Measurements from ENCODE around the gene TMIGD3.

TMIGD3 gene

DNA sequence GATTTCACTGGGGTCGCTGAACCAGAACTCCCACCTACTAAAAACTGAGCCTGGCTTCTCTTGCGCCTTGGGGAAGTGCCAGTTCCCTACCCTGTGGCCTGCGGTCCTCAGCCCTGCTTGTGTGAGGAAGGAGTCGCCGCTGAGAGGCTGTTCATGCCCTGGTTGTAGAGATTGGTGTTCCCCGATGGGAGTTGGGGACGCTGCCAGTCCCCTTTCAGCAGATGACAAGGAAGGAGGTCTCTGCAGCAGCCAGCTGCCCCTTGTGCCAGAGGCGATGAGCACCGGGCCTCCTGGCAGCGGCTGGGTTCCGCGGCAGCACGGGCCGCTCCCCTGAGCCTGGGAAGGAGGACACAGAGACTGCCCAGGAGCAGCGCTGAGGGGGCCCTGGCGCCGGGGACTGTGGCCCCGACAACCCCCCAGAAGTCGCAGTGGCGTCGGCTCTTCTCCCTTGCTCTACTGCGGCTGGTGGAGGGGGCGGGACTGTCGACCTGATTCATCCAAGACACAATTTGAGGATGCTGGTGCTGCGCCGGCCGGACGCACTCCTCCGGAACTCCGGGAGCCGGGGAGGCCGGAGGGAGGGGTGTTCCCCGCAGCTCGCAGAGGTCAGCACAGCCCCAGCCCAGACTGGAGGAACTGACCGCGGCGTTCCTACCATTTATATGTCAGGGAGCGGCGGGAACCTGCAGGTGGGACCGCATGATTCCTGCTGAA, 12.0 kb upstream of the TMIGD3 start:
- Mint-ChIP-seq H3K4me3 (peak overlapping the region; percentile 86 to 92), H3K9me3 (peaks cover 0 to 3% of the 10 kb centered on the region in 2 donors), H3K36me3 (peaks cover 4 to 12% of the 10 kb centered on the region in 2 donors), H3K4me1 (peaks cover 48 to 64% of the 10 kb centered on the region in 2 donors), H3K27me3 (no peaks in the 10 kb centered on the region), H3K27ac (peak overlapping the region; percentile 97)
- DNase-seq (peak; percentile 54), ATAC-seq (replicated peaks) (peak; percentile 58 to 61)

DNA sequence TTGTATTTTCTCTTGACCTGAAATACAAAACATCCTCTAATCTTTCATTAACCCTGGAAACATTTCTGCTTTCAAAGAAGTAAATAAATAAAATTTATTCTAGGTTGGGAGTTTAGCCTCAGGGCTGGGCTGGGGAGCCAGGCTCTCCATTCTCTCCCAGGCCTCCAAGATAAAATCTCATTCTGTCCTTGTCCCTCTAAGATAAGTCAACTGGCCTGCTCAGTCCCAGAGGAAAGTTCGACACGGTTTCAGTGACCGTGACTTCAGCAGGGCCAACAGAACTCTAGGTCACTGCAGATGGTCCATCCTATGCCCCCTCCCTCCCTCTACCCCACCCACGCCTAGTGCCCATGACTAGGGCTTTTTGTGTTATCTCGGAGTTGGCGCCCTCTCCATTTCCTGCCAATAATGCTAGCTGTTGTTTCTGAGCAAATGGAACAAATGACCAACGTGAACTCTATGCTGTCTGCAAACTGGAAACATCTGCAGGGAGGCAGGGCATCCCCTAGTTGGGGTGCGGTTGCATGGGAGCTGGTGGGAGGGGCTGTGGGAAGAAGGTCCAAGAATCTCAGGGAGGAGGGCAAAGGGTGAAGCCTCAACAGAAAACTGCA, 10.1 kb upstream of the TMIGD3 start:
- peaks cover 50 to 52% of the 10 kb centered on the region in 2 donors for H3K4me1 Mint-ChIP-seq
- peaks cover 4 to 12% of the 10 kb centered on the region in 2 donors for H3K36me3 Mint-ChIP-seq
- ATAC-seq (replicated peaks) (no peak), DNase-seq (no peak)
- no peaks in the 10 kb centered on the region for H3K27me3 Mint-ChIP-seq
- peaks cover 0 to 3% of the 10 kb centered on the region in 2 donors for H3K9me3 Mint-ChIP-seq
- peak overlapping the region; percentile 40 to 65 for H3K4me3 Mint-ChIP-seq
- peak overlapping the region; percentile 83 for H3K27ac Mint-ChIP-seq

DNA sequence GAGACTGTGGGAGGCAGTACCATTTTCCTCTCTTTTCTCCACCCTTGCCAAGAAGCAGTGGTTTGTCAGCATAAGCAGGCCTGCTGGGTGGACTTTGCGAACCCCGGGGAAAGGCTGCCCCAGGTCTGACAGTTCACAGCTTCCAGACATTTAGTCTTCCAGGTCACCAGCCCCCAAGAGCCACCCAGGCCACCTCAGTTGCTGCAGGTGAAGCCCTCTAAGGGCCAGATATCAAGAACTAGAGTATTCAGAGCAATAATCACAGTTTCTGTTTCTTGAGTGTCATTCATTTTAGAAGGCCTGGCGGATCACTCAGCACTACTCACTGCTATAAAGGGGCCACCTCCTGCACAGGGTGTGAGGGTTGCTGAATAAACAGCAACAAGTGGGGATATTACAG, 9.5 kb upstream of the TMIGD3 start:
- peak overlapping the region in 1 of 2 donors; percentile 29 for H3K4me3 Mint-ChIP-seq
- H3K36me3 Mint-ChIP-seq, result peaks cover 4 to 12% of the 10 kb centered on the region in 2 donors
- no peak for ATAC-seq (replicated peaks)
- no peaks in the 10 kb centered on the region for H3K27me3 Mint-ChIP-seq
- DNase-seq, result no peak
- peak overlapping the region; percentile 91 for H3K27ac Mint-ChIP-seq
- H3K9me3 Mint-ChIP-seq, result peaks cover 0 to 3% of the 10 kb centered on the region in 2 donors
- H3K4me1 Mint-ChIP-seq, result peaks cover 45 to 55% of the 10 kb centered on the region in 2 donors

DNA sequence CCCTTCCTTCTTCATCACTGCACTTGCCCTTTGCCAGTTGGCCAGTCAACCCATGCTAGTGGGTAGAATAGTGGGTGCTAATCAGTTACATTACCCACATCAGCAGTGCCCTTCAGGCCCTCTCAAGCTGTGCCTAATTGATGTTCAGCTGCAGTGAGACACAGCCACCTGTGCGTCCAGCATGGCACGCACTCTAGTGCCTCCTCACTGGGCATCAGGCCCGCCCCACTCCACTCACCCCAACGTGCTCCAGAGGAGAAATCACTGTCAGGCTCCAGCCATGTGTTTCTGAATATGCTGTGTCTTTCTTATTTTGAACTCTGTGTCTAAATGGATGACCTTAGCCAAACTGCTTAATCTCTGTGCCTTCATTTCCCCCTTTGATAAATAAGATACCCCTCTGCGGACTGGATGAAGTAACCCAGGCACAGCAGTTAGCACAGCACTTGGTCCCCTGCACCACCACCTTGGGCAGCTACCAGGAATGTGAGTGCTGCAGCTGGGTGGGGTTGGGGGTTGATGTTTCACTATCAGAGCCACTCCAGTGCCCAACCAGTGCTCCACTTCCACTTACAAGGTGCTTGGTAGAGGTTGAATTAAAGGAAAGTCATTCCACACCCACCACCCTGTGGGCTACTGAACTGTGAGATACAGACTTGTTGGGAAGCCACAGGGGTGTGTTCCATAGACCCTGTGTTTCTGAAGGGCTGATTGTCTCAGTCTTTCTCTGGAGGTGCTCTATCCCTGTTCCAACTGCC, 8.9 kb upstream of the TMIGD3 start:
- Mint-ChIP-seq H3K4me1 (peaks cover 39 to 51% of the 10 kb centered on the region in 2 donors), H3K27ac (peak overlapping the region; percentile 91), H3K36me3 (peaks cover 4 to 12% of the 10 kb centered on the region in 2 donors), H3K9me3 (peaks cover 0 to 3% of the 10 kb centered on the region in 2 donors), H3K4me3 (peak overlapping the region in 1 of 2 donors; percentile 29), H3K27me3 (no peaks in the 10 kb centered on the region)
- no peak for DNase-seq
- no peak for ATAC-seq (replicated peaks)

DNA sequence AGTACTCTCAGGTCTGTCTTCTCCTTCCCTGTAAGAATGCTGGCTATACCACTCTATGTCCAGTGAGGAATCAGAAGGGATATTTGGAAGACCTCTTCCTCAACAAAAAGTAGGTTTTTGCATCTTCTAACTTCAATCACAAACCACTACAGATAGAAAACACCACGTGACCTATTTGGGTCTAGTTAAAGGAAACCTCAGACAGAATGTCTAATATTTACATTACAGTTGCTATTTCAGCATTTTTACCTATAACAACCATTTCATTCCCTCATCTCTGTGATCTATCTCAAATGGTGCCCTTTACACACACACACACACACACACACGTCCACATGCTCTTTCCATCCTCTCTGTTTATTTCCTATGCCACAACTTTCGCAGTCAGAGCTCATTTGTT, 7.9 kb upstream of the TMIGD3 start:
- H3K27me3 Mint-ChIP-seq, result no peaks in the 10 kb centered on the region
- H3K36me3 Mint-ChIP-seq, result peaks cover 4 to 12% of the 10 kb centered on the region in 2 donors
- no peak overlapping the region for H3K27ac Mint-ChIP-seq
- no peak for DNase-seq
- ATAC-seq (replicated peaks), result no peak
- peaks cover 34 to 46% of the 10 kb centered on the region in 2 donors for H3K4me1 Mint-ChIP-seq
- peaks cover 0 to 3% of the 10 kb centered on the region in 2 donors for H3K9me3 Mint-ChIP-seq
- H3K4me3 Mint-ChIP-seq, result no peak overlapping the region

DNA sequence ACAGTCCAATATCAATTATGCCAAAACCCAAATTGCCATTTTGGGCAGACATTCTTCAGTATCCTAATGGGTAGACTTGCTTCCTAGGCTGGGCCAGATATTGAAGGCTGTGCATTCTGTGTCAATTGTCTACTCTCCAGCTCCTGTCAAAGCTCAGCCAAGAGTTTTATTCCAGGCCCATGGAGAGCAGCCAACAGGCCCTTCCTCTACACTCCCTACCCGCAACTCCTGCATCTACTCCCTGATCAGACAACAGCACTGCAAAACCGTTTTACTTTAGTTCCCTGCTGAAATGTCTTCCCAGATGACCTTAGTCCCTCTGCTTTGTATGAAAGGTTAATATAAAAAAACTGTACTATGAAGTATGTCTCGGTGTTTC, 6.6 kb upstream of the TMIGD3 start:
- H3K27ac Mint-ChIP-seq, result peak overlapping the region; percentile 96
- H3K36me3 Mint-ChIP-seq, result peaks cover 4 to 9% of the 10 kb centered on the region in 2 donors
- no peaks in the 10 kb centered on the region for H3K27me3 Mint-ChIP-seq
- peaks cover 0 to 3% of the 10 kb centered on the region in 2 donors for H3K9me3 Mint-ChIP-seq
- H3K4me3 Mint-ChIP-seq, result no peak overlapping the region
- ATAC-seq (replicated peaks) (no peak), DNase-seq (no peak)
- peaks cover 34 to 46% of the 10 kb centered on the region in 2 donors for H3K4me1 Mint-ChIP-seq

DNA sequence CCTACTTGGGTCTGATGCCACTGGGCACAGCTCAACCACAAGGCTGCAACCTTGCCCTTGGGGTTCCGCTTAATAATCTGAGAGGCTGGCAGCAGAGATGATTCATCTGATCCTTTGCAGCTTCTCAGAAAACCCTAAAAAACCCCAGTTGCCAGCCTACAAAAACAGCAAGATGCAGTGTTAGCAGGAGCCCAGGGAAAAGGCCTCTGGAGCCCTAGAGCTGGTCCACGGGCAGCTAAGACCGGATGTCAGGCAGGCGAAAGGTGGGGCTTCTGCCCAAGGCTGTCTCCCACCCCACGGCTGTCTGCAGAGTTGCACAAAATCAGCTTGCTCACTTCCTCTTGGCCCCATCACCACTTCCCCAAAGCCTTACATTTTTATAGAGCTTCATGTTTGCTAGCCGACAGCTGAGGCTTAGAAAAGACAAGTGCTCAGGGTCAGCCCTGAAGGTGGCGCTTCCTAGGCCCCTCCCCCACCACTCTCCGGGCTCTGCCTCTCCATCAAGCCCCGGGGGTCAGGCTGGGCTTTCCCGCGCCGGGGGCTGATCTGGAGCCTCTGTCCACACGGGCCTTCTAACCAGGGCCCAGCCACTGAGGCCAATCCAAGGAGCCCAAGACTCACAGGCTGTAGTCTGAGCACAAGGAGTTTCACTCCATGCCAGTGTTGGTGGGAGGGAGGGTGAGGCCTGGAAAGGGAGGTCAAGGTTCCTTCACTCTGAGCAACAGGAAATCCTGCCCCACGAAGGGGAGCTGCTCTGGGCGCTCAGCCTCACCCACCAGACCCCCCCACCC, 4.2 kb upstream of the TMIGD3 start:
- DNase-seq (peak; percentile 86), ATAC-seq (replicated peaks) (peak; percentile 76 to 79)
- Mint-ChIP-seq H3K36me3 (no peaks in the 10 kb centered on the region), H3K27me3 (no peaks in the 10 kb centered on the region), H3K9me3 (peaks cover 0 to 1% of the 10 kb centered on the region in 2 donors), H3K4me1 (peaks cover 41 to 44% of the 10 kb centered on the region in 2 donors), H3K4me3 (peak overlapping the region; percentile 67 to 70), H3K27ac (peak overlapping the region; percentile 96)

DNA sequence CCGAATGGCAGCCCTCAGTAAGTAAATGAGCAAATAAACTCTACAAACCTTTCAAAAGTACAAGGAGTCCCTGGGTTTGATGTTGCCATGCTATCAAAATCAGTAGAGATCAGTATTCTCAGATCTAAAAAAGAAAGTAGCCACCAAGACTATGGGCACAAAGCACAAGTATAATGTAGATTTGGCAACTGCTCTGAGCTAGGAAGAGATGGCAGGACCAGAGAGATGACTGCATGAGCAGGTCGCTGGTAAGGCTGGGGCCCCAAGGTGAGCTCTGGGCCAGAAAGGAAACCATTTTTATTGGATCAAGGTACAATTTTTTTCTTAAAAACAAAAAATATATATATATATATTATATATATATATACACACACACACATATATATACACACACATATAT, 3.1 kb upstream of the TMIGD3 start:
- DNase-seq, result no peak
- Mint-ChIP-seq H3K4me3 (no peak overlapping the region), H3K9me3 (peaks cover 0 to 1% of the 10 kb centered on the region in 2 donors), H3K36me3 (no peaks in the 10 kb centered on the region), H3K27ac (peak overlapping the region; percentile 89), H3K27me3 (no peaks in the 10 kb centered on the region), H3K4me1 (peaks cover 39 to 43% of the 10 kb centered on the region in 2 donors)
- ATAC-seq (replicated peaks), result no peak

DNA sequence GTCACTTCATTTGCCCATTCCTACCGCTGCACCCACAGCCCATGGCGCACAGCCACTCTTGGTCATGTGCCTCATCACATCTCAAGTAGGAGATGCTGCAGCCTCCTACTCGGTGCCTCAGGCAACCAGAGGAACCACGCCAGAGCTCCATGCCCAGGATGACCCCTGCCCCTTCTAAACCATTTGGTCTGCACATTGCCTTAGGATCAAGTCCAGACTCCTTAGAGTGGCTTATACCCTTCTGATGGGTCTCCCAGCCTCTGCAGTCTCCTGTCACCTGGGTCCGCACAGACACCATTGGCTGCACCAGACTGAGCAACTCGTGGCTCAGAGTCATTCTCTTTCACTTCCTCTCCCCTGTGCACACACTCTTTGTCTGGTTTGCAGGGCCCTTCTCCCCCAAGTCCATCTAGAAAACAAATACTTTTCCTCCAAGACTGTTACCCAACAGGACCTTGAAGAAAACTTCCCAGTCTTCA, 2.2 kb upstream of the TMIGD3 start:
- ATAC-seq (replicated peaks) (peak; percentile 60 to 63), DNase-seq (peak; percentile 66)
- H3K27me3 Mint-ChIP-seq, result no peaks in the 10 kb centered on the region
- H3K36me3 Mint-ChIP-seq, result no peaks in the 10 kb centered on the region
- H3K27ac Mint-ChIP-seq, result peak overlapping the region; percentile 89
- peaks cover 41 to 43% of the 10 kb centered on the region in 2 donors for H3K4me1 Mint-ChIP-seq
- H3K4me3 Mint-ChIP-seq, result peak overlapping the region; percentile 6 to 57
- H3K9me3 Mint-ChIP-seq, result peaks cover 0 to 1% of the 10 kb centered on the region in 2 donors

DNA sequence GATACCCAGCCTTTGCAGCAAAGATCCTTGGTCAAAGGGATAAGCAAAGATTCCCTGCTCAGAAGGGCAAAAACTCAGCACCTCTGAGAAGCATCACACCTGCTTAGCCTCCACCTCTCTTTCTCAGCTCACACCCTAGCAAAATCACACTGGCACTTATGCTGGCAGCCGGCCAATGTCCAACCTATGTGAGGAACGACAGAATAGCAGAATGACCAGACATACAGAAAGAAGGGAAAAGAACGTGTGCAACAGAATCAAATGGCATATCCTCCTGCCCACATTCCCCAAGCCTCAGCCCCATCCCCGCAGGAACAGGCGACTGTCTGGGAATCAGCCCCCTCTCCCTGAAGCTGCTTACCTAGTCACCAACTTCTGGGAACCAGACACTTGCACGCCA, 664 bp upstream of the TMIGD3 start:
- Mint-ChIP-seq H3K4me1 (peaks cover 37 to 50% of the 10 kb centered on the region in 2 donors), H3K9me3 (peaks cover 0 to 3% of the 10 kb centered on the region in 2 donors), H3K4me3 (no peak overlapping the region), H3K27ac (peak overlapping the region; percentile 78), H3K27me3 (no peaks in the 10 kb centered on the region), H3K36me3 (no peaks in the 10 kb centered on the region)
- DNase-seq (no peak), ATAC-seq (replicated peaks) (no peak)

DNA sequence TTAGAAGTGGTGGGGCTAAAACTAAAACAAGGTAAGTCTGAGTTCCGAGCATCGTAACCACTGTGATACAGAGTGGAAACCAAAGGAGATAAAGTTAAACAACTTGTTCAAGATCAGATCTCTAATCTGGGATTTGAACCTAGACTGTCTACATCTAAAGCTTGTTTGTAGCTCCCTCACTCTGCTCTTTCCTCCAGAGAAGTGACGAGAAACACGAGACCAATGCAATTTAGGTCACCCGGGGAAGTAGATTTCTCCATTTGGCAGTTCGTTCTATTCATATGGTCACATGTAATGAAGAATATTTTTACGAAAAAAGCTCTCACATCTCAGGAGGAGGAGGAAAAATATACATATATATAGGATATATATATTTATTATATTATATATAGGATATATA, 1.8 kb downstream of the TMIGD3 start:
- H3K4me3 Mint-ChIP-seq, result no peak overlapping the region
- DNase-seq (no peak), ATAC-seq (replicated peaks) (no peak)
- no peak overlapping the region for H3K27ac Mint-ChIP-seq
- peaks cover 4 to 8% of the 10 kb centered on the region in 2 donors for H3K36me3 Mint-ChIP-seq
- H3K9me3 Mint-ChIP-seq, result peaks cover 3 to 6% of the 10 kb centered on the region in 2 donors
- H3K4me1 Mint-ChIP-seq, result peaks cover 39 to 65% of the 10 kb centered on the region in 2 donors
- no peaks in the 10 kb centered on the region for H3K27me3 Mint-ChIP-seq

DNA sequence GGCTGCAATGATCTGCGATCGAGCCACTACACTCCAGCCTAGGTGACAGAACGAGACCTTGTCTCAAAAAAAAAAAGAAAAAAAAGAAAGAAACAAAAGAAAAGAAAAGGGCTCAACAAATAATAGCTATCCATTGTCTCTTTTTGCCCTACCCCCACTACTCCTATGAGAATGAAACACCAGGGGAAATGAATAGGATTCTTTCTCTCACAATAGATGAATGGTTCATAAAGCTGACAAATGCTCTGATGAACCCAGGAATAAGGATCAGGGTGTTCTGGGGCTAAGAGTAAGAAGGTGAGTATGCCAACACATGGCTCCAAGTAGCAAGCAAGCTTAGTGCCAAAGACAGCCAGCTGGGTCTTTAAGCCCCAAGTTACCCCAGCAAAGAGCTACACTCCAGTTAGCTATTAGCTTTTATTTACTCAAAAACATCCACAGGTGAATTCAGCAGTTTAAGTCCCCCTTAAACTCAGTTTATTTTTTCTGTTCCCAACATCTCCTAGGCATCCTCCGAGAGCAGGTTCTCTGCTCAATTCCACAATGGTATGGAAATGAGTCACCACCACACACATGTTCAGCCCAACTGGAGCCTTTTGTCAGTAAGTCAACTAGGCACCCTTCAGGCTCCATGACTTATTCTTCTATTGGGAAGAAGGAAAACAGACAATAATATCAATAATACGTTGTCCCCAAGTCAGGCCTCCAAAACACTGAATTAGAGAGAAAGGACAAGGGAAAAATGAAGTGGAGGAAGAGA, 4.2 kb downstream of the TMIGD3 start:
- ATAC-seq (replicated peaks), result no peak
- Mint-ChIP-seq H3K4me3 (no peak overlapping the region), H3K4me1 (peaks cover 26 to 51% of the 10 kb centered on the region in 2 donors), H3K27ac (no peak overlapping the region), H3K27me3 (no peaks in the 10 kb centered on the region), H3K9me3 (peaks cover 11 to 18% of the 10 kb centered on the region in 2 donors), H3K36me3 (peaks cover 10 to 16% of the 10 kb centered on the region in 2 donors)
- no peak for DNase-seq

DNA sequence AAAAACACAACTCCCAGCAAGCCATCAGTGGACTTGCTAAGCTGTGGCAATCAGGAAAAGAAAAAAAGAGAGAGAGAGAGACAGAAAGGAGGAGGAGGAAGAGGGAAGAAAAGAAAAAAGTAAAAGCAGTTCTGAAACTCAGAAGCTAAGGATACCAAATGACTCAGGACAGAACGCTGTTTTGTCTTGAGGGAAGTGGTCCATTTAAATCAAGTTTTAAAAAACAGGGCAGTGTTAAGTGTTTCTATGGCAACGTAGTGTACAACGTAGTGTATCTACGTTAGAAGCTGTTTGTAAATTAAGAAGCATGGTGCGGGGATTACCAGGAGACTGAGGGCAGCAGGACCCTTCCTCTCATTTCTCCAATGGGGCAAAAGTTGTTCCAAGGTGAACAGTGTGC, 5.8 kb downstream of the TMIGD3 start:
- Mint-ChIP-seq H3K9me3 (peaks cover 9 to 18% of the 10 kb centered on the region in 2 donors), H3K36me3 (peaks cover 10 to 17% of the 10 kb centered on the region in 2 donors), H3K27me3 (no peaks in the 10 kb centered on the region), H3K4me3 (no peak overlapping the region), H3K27ac (peak overlapping the region; percentile 84), H3K4me1 (peaks cover 17 to 36% of the 10 kb centered on the region in 2 donors)
- DNase-seq (no peak), ATAC-seq (replicated peaks) (peak; percentile 92 to 93)
